Esophagus muscularis mucosa (tissue), 4 donors: ENCODE data around the gene MAGI1.

ENCODE experiments used
- CTCF ChIP-seq, 3 experiments: fragments of 200-600 bp in 2 of 3; fragments of 450-650 bp in 1 of 3; sonication (generic) in 2 of 3; IDR thresholded peaks; one replicate each; pipeline ENCODE4 v1.5.1; 2017 to 2019; ENCODE audit warnings: antibody characterized with exemption in 3 of 3, mild to moderate bottlenecking in 2 of 3, moderate library complexity in 1 of 3
- EP300 ChIP-seq: sonication (generic); formaldehyde crosslinking; IDR thresholded peaks from one replicate; pipeline ENCODE4 v1.6.1; 2017; ENCODE audit warnings: antibody characterized with exemption
- POLR2AphosphoS5 ChIP-seq, 2 donors: sonication (generic); formaldehyde crosslinking; IDR thresholded peaks; one replicate each; pipeline ENCODE4 v1.6.1; 2017; ENCODE audit warnings: antibody characterized with exemption in 2 of 2

GRCh38 chr3:66035763-66036477, 2.8 kb downstream of the MAGI1 start:
- TF ChIP-seq CTCF (IDR thresholded peaks at IDR 0.05) (no peak), EP300 (no peak), POLR2AphosphoS5 (IDR thresholded peaks at IDR 0.05) (no peak)
